ENCODE results near the gene CCDC136.

- no peak for TF ChIP-seq CTCF (IDR thresholded peaks at IDR 0.05)
- no peak for TF ChIP-seq ZFX (IDR thresholded peaks at IDR 0.05; ENCODE audit: borderline replicate concordance)
Observed at GRCh38 chr7:128777156-128778123, 14.3 kb upstream of the CCDC136 start.

Measured in 22Rv1 (cell line).